Activated CD4-positive, alpha-beta T cell treated with anti-CD3 and anti-CD28 coated beads for 36 hours (primary cell): Measurements from ENCODE around the gene EVL. TPM values are rescaled to one million over a fixed set of nuclear protein-coding genes. Genes with fewer than 3 reads are reported as not detected.
"Not testable (repeated sequence)": the region's sequence is repeated elsewhere in the genome, so short reads cannot be mapped to it uniquely, and the experiment has no call there.

Source experiments
- ATAC-seq: fragments of 200-7000 bp; cut with Tn5 transposase; one replicate; pipeline ENCODE4 v1.10.0; 2021; ENCODE audit warnings: mild to moderate bottlenecking, moderate library complexity
- CTCF ChIA-PET: fragments of 350-600 bp; sonication (Branson Sonifier 250); formaldehyde crosslinking; loops from one replicate; lab custom pipeline; 2021; ENCODE audit warnings: antibody characterized with exemption; lab: Charles Lee
- POLR2A ChIA-PET: fragments of 350-600 bp; sonication (Branson Sonifier 250); formaldehyde crosslinking; loops from one replicate; lab custom pipeline; 2021; ENCODE audit warnings: antibody characterized with exemption, inconsistent platforms; lab: Charles Lee
- DNase-seq: peaks from one replicate; pipeline ENCODE4 v3.0.0-alpha.2; 2020
- H3K27ac Mint-ChIP-seq: one replicate; pipeline ENCODE4 v1.8.0; 2021; ENCODE audit warnings: mixed read lengths
- H3K27me3 Mint-ChIP-seq: one replicate; pipeline ENCODE4 v1.8.0; 2021; ENCODE audit warnings: mixed read lengths
- H3K36me3 Mint-ChIP-seq: one replicate; pipeline ENCODE4 v1.8.0; 2021; ENCODE audit warnings: low read depth, mixed read lengths
- H3K4me1 Mint-ChIP-seq: one replicate; pipeline ENCODE4 v1.8.0; 2021; ENCODE audit warnings: mixed read lengths
- H3K4me3 Mint-ChIP-seq: one replicate; pipeline ENCODE4 v1.8.0; 2021; ENCODE audit warnings: mild to moderate bottlenecking, moderate library complexity, mixed read lengths
- H3K9me3 Mint-ChIP-seq: one replicate; pipeline ENCODE4 v1.8.0; 2021; ENCODE audit warnings: low read depth, mixed read lengths
- intact Hi-C, 2 experiments: fragments of 100-400 bp; cut with DNase I in 1 of 2; cut with micrococcal nuclease in 1 of 2; formaldehyde crosslinking; loops; one replicate each; pipeline versions ENCODE4 v1.14.2 to v1.15.1; 2022 to 2024; cut with DNase I, micrococcal nuclease
- total RNA-seq, 2 experiments: library from RNA; stranded (reverse); gene quantifications; one replicate each; pipeline ENCODE4 v1.2.3, GENCODE V29; 2021

Gene EVL
- total RNA-seq, 2 experiments from 2014 or later = 249 to 378 TPM

GRCh38 chr14:100165376-100165775 is 100.2 kb downstream of the EVL start:
- ChIA-PET CTCF (no interaction called here), POLR2A (interaction anchor here (0.6 kb wide), 1 partner anchor 25 kb away, joined by 5 read pairs; no protein-coding TSS in a partner anchor)

GRCh38 chr14:100165831-100166440 is 100.7 kb downstream of the EVL start:
- intact Hi-C loops = no loop called here
- Mint-ChIP-seq H3K4me1 (peaks cover 7% of the 10 kb centered on the region), H3K36me3 (no peaks in the 10 kb centered on the region)

More at GRCh38 chr14:100165376-100165775, 100.2 kb downstream of the EVL start:
- Mint-ChIP-seq H3K27me3 (peaks cover 2% of the 10 kb centered on the region), H3K9me3 (no peaks in the 10 kb centered on the region), H3K27ac (no peak overlapping the region), H3K4me1 (peaks cover 7% of the 10 kb centered on the region), H3K4me3 (no peak overlapping the region), H3K36me3 (no peaks in the 10 kb centered on the region)
- ATAC-seq = no peak
- no peak for DNase-seq
- intact Hi-C loops = no loop called here

DNA sequence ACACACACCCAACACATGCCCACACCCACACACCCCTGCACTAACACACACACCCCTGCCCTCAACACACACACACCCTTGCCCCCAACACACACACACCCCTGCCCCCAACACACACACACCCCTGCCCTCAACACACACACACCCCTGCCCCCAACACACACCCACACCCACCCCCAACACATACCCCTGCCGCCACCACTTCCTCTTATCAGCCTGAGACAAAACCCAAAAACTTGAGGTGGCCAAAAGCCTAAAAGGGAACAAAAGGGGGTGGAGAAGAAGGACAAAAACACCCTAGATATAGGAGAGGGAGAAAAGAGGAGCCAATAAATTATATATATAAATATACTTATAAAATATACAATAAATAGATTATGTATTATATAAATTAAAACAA is 103.3 kb downstream of the EVL start:
- H3K36me3 Mint-ChIP-seq = no peaks in the 10 kb centered on the region
- ChIA-PET POLR2A (no interaction called here), CTCF (no interaction called here)
- H3K4me1 Mint-ChIP-seq = peaks cover 7% of the 10 kb centered on the region
- intact Hi-C loops = no loop called here
- DNase-seq = no peak
- no peak overlapping the region for H3K27ac Mint-ChIP-seq
- ATAC-seq = no peak
- no peak overlapping the region for H3K4me3 Mint-ChIP-seq
- peaks cover 5% of the 10 kb centered on the region for H3K27me3 Mint-ChIP-seq
- H3K9me3 Mint-ChIP-seq = no peaks in the 10 kb centered on the region

More at GRCh38 chr14:100165831-100166440, 100.7 kb downstream of the EVL start:
- Mint-ChIP-seq H3K9me3 (no peaks in the 10 kb centered on the region), H3K4me3 (no peak overlapping the region), H3K27me3 (peaks cover 3% of the 10 kb centered on the region), H3K27ac (no peak overlapping the region)
- DNase-seq (no peak), ATAC-seq (no peak)
- POLR2A ChIA-PET = interaction anchor here (0.5 to 0.6 kb wide), 2 partner anchors 25 to 116 kb away, joined by 3 to 5 read pairs; no protein-coding TSS in a partner anchor
- CTCF ChIA-PET = no interaction called here

- no peak for DNase-seq
- no peak overlapping the region for H3K27ac Mint-ChIP-seq
- no peak overlapping the region for H3K4me3 Mint-ChIP-seq
- no peaks in the 10 kb centered on the region for H3K9me3 Mint-ChIP-seq
- intact Hi-C loops = no loop called here
- no peak for ATAC-seq
- H3K36me3 Mint-ChIP-seq = no peaks in the 10 kb centered on the region
- CTCF ChIA-PET = no interaction called here
- H3K4me1 Mint-ChIP-seq = peaks cover 7% of the 10 kb centered on the region
- POLR2A ChIA-PET = no interaction called here
- H3K27me3 Mint-ChIP-seq = peaks cover 5% of the 10 kb centered on the region
Observed at GRCh38 chr14:100170880-100171279, 105.7 kb downstream of the EVL start.

DNA sequence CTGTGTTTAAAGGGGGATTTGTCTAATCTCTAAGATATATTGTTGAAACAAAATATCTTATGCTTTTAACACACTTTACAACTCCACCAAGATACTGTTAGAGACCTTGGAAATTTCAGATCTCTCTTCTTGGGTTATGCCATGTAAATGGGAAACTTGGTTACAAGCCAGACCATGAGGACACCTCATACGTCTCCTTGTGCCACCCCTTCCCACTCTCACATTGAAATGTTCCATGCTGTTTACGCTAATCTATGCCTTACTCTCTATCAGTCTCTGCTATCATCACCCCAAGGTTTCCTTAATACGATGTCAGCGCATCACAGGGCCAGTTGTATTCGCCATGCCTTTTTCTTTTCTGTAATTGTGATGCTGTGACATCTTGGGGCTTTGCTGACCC is 107.6 kb downstream of the EVL start:
- intact Hi-C loops = no loop called here
- POLR2A ChIA-PET = no interaction called here

GRCh38 chr14:100173353-100173752 is 108.1 kb downstream of the EVL start:
- no peaks in the 10 kb centered on the region for H3K4me1 Mint-ChIP-seq
- no peaks in the 10 kb centered on the region for H3K36me3 Mint-ChIP-seq
- CTCF ChIA-PET = no interaction called here
- intact Hi-C loops = no loop called here
- no peaks in the 10 kb centered on the region for H3K9me3 Mint-ChIP-seq
- POLR2A ChIA-PET = no interaction called here
- no peak for DNase-seq
- no peak for ATAC-seq
- H3K27ac Mint-ChIP-seq = no peak overlapping the region
- peaks cover 5% of the 10 kb centered on the region for H3K27me3 Mint-ChIP-seq
- no peak overlapping the region for H3K4me3 Mint-ChIP-seq

More for the DNA sequence above, 107.6 kb downstream of the EVL start:
- H3K4me1 Mint-ChIP-seq = no peaks in the 10 kb centered on the region
- no peaks in the 10 kb centered on the region for H3K9me3 Mint-ChIP-seq
- DNase-seq (no peak), ATAC-seq (no peak)
- H3K27me3 Mint-ChIP-seq = peaks cover 5% of the 10 kb centered on the region
- CTCF ChIA-PET = interaction anchor here (0.7 kb wide), 1 partner anchor 684 kb away, joined by 3 read pairs; no protein-coding TSS in a partner anchor
- no peaks in the 10 kb centered on the region for H3K36me3 Mint-ChIP-seq
- no peak overlapping the region for H3K4me3 Mint-ChIP-seq
- no peak overlapping the region for H3K27ac Mint-ChIP-seq

DNA sequence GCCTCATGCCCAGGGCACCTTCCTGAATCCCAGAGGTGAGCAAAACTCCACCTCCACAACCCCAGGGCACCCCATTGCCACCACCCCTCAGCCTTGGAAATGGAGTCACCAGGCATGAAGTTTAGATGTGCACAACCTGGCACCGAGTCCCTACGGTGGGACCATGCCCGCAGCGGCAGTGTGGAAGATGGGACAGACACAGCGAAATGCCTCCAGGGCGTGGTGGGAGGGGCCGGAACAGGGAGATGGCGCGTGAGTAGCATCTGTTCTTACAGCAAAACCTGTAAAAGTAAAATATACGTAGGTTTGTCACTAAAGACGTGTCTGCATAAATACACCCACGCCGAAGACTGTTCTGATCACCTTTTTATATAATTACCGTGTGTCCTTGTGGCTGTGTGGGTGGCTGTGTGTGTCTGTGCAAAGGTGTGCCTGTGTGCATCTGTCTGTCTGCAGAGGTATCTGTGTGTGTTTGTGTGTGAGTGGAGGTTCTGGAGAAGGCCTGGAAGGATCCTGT is 111.6 kb downstream of the EVL start:
- Mint-ChIP-seq H3K4me3 (no peak overlapping the region), H3K9me3 (no peaks in the 10 kb centered on the region), H3K27ac (no peak overlapping the region), H3K4me1 (no peaks in the 10 kb centered on the region), H3K27me3 (peaks cover 2% of the 10 kb centered on the region), H3K36me3 (no peaks in the 10 kb centered on the region)
- intact Hi-C loops = no loop called here
- ATAC-seq = no peak
- CTCF ChIA-PET = no interaction called here
- POLR2A ChIA-PET = no interaction called here
- no peak for DNase-seq

DNA sequence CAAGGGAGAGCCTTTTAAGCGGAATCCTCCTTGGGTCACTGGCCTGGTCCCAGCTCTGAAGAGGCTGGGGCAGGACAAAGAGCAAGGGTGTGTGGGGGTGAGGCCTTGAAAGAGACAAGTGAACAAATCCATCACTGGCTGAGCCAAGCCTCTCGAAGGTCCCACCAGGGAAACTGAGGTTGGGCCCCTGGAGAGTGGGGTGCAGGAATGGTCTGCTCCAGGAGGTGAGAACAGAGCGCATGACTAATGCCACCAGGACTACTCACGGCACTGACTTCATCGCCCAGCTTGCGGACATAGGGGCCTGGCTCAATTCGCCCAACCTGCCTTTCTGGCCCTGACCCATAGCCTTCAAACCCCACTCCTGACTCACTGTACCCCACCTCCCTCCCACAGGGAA is 113.5 kb downstream of the EVL start:
- ATAC-seq (no peak), DNase-seq (no peak)
- Mint-ChIP-seq H3K27me3 (no peaks in the 10 kb centered on the region), H3K36me3 (no peaks in the 10 kb centered on the region), H3K27ac (no peak overlapping the region), H3K9me3 (no peaks in the 10 kb centered on the region), H3K4me3 (no peak overlapping the region), H3K4me1 (no peaks in the 10 kb centered on the region)
- ChIA-PET POLR2A (no interaction called here), CTCF (interaction anchor here (0.6 kb wide), 1 partner anchor 275 kb away, joined by 3 read pairs; no protein-coding TSS in a partner anchor)
- intact Hi-C loops = no loop called here

GRCh38 chr14:100180671-100181070 is 115.4 kb downstream of the EVL start:
- H3K9me3 Mint-ChIP-seq, CTCF ChIA-PET, H3K4me1 Mint-ChIP-seq, H3K27me3 Mint-ChIP-seq, POLR2A ChIA-PET, H3K4me3 Mint-ChIP-seq, DNase-seq, H3K27ac Mint-ChIP-seq, H3K36me3 Mint-ChIP-seq, ATAC-seq, intact Hi-C loops: not testable (repeated sequence)

GRCh38 chr14:100181876-100182551 is 116.8 kb downstream of the EVL start:
- ATAC-seq, intact Hi-C loops, H3K27ac Mint-ChIP-seq, H3K4me1 Mint-ChIP-seq, H3K36me3 Mint-ChIP-seq, CTCF ChIA-PET, H3K9me3 Mint-ChIP-seq, DNase-seq, H3K4me3 Mint-ChIP-seq, POLR2A ChIA-PET, H3K27me3 Mint-ChIP-seq: not testable (repeated sequence)

DNA sequence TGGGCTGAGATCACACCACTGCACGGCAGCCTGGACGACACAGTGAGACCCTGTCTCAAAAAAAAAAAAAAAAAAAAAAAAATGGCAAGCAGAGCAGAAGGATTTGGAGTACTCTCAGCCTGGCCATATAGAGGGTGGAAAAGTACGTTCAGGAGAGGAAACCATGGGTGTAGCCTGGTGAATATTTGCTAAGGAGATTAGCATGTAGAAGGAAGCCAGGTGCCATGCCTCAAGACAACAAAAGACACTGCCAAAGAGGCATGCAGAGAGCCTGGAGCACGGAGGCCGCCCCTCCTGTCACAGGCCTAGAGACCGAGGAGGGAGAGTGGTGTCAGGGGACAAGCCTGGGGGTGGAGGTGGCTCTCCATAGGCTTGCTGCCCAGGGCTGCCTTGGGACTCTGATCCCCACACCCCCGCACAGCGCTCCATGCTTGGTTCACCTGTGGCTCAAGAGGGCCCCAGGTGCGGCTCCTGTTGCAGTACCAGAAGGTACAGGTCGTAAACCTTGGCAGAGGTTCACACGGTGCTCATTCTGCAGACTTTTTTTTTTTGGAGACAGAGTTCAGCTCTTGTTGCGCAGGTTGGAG is 122.1 kb downstream of the EVL start:
- ATAC-seq (no peak), DNase-seq (no peak)
- Mint-ChIP-seq H3K4me1 (no peaks in the 10 kb centered on the region), H3K36me3 (no peaks in the 10 kb centered on the region), H3K27ac (no peak overlapping the region), H3K4me3 (no peak overlapping the region), H3K9me3 (no peaks in the 10 kb centered on the region), H3K27me3 (no peaks in the 10 kb centered on the region)
- intact Hi-C loops = no loop called here
- ChIA-PET CTCF (interaction anchor here (0.7 kb wide), 2 partner anchors 36 to 222 kb away, joined by 3 read pairs; no protein-coding TSS in a partner anchor), POLR2A (no interaction called here)
